GM21515 (cell line): ENCODE data around the gene SEPHS1.
"Not testable (repeated sequence)": the region's sequence is repeated elsewhere in the genome, so short reads cannot be mapped to it uniquely, and the experiment has no call there.

Experiments
- ATAC-seq: cut with Tn5 transposase; IDR thresholded peaks from one replicate; pipeline ENCODE4 v1.9.1; 2021; ENCODE audit not compliant: unreplicated experiment

SEPHS1 gene

DNA sequence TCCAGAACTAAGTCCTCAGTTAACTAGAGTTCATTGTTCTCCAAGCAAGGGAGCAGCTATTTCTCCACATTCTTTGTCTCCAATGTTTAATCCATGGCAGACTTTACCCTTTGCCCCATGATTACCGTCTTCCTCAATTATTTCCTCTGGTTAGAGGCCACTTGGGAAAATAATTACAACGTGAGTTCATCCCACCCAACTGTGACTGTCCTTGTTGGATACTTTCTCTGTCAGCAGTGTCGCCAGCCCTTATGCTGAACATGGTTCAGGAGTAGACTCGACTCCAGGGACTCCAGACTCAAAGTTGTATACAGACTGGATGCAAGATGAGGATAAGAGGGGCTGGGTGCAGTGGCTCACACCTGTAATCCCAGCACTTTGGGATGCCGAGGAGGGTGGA is 17.1 kb upstream of the SEPHS1 start:
- ATAC-seq: no peak

- ATAC-seq: no peak
Measured at GRCh38 chr10:13360587-13360986, 12.5 kb upstream of the SEPHS1 start.

DNA sequence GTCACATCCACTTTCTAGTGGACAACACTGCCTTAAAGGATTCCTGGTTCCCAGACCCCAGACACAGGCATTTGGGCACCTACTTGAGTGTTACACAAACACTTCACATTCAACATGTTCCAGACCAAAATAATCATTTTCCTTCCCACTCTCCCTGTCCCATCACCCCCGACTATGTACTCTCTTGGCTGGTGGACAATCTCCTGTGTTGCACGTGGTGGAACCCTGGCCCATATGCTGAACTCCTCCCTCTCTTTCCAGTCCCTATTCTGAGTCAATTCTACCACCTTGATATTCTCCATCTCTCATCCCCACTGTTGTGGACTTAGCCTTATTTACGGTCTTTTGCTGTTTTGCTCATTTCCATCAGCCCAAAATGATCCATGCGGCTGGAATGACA is 8.3 kb upstream of the SEPHS1 start:
- no peak for ATAC-seq

DNA sequence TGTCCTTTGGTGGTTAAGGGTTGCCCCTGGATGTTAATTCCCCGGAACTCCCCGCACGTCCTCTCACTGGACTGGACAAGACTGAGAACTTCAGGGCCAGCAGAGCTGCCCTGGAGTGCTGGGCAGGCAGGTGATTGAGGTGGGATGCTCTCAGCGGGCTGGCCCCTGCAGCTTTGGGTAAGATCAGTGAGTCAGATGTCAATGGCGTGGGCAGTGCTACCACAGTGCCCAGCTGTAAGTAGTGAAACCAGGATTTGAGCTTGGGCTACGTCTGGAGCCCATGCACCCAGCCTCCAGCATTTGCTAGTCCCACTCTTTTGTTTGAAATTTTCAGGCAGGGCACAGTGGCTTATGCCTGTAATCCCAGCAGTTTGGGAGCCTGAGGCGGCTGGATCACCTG is 6.7 kb upstream of the SEPHS1 start:
- ATAC-seq: no peak

DNA sequence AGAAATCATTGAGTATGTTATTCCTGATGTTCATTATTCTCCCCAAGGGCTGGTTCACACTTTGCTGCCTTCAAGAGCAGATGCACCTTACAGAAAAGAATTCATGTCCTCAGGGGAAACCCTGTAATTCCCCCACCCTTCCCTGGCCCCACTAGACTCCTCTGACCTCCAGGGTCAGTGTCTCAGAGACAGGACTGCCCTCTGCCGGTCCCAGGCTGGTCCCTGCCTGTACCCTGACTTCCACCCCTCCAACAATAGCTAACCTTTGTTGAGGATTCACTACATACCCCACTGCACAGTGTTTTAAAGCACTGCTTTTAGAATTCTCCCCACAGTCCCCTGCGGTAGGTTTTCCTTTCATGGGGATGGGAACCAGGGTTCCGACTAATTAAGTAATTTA is 4.4 kb upstream of the SEPHS1 start:
- no peak for ATAC-seq

DNA sequence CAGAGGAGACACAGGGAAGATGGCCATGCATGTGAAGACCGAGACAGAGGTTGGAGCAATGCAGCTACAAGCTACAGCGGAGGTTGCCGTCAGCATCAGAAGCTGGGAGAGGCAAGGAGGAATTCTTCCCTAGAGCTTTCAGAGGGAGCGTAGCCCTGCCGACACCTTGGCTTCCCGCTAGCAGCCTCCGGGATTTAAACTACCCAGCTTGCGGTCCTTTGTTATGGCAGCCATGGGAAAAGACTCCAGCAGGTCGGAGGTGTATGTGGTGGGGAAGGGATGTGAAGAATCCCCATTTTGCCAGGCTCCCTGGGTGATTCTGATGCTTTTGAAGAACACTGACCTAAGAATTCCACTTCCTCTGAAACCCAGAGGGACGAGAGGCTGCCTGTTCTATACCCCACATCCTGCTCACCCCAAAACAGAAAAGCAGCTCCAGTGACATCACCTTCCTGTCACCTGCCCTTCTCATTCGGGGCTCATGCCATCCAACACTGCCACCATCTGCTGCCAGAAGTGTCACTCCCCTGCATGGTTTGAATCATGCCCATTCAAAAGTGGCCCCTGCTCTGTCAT is 3.3 kb upstream of the SEPHS1 start:
- no peak for ATAC-seq

DNA sequence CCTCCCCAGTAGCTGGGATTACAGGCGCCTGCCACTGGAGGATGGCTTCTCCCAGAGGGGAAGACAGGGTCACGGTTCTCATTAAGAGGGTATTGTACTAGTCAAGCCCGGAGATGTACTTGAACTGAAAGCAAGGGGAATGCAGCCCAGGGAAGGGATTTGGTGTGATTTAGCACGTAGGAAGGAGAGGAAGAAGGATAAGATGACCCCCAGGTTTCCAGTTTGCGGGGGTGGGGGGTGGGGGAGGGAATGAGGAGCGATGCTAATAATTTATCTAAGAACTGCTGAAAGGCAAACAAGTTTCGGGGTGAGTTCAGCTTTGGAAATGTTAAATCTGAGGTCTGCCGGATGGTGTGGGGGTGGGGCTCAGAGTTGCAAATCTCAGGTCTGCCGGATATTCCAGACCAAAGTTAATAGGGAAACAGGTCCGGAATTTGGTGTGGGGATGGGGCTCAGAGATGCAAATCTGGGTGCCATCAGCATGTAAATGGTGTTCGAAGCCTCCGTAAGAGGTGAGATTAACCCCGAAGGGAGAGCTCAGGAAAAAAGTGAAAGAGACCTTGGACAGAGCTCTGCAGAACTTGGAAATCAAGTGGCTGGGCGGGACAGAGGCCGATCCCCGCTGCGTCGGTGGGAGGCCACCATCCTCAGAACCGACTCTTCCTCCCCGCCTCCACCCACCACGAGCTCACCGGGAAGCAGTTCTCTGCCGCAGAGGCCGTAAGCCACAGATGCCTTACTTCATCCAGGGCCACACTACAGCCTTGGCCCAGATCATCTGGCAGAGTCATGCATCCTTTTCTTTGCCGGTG is 1.6 kb upstream of the SEPHS1 start:
- no peak for ATAC-seq

DNA sequence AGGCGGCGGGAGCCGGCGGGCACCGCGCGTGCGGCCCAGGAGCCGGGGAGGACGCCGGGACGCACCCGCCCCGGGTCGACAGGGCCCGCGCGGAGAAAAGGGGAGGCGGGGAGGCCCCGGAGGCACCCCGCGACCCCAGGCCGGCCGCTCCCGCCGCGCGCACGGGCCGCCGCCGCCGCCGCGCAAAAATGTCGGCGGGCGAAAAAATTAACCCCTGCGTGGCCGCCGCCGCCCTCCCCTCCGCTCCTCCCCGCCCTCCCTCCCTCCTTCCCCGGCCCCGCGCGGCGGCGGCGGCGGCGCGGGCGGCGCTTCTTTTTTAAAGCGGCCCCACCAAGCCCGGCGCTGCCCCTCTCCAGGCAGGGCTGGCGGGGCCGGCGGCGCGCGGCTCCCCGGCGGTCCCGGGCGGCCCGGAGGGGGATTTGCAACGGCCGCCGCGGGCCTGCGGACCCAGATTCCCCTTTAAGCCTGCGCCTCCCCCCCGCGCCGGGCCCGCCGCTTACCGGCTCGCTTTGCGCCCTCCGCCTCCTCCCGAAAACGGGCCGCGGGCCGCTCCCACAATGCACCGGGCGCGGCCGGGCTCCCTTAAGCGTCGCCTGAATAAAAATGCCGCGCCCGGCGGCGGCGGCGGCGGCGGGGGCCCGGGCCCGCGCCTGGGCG is 465 bp downstream of the SEPHS1 start:
- ATAC-seq: peak; percentile 49

DNA sequence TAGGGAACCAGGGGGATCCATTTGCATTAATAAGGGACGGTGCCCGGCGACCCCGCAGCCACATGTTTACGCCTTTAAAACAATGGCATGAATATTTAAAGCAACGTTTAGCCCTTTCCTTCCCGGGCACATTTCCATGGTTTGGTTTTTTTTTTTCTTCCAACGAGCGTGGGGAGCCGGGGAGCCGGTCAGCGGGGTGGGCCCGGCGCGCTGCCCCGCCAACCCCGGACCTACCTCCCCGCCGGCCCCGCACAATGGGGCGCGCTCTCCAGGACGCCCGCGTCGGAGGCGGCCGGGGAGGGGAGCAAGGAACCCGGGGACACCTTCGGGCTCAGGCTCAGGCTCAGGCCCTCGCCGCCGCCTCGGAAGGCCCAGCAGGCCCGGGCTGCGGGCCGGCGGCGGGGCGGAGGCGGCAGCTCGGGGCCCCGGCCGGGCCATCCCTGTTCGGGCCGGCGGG is 1.0 kb downstream of the SEPHS1 start:
- peak; percentile 26 for ATAC-seq

GRCh38 chr10:13346283-13347042 is 1.6 kb downstream of the SEPHS1 start:
- no peak for ATAC-seq

- peak; percentile 82 for ATAC-seq
Measured at GRCh38 chr10:13340626-13341376, 7.3 kb downstream of the SEPHS1 start.

DNA sequence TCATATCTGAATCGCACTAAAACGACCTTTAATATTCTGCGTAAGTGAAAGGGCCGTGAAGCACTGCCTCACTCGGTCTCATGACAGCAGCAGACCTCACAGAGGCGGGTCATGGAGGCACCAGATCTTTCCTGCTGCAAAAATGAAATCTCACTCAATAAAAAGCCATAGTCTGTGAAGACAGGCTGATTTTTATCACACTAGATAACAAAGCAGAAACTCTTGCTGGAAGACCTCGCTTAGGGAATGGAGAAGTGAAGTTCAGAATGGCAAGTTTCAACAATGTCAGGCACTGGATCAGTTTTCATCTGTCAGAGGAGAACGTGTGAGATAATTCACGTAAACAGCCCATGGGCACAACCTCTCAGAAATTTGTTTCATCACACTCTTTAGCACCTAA is 8.0 kb downstream of the SEPHS1 start:
- no peak for ATAC-seq

- ATAC-seq: no peak
Measured at GRCh38 chr10:13338390-13339110, 9.5 kb downstream of the SEPHS1 start.

- ATAC-seq: no peak
Measured at GRCh38 chr10:13337827-13338196, 10.3 kb downstream of the SEPHS1 start.

DNA sequence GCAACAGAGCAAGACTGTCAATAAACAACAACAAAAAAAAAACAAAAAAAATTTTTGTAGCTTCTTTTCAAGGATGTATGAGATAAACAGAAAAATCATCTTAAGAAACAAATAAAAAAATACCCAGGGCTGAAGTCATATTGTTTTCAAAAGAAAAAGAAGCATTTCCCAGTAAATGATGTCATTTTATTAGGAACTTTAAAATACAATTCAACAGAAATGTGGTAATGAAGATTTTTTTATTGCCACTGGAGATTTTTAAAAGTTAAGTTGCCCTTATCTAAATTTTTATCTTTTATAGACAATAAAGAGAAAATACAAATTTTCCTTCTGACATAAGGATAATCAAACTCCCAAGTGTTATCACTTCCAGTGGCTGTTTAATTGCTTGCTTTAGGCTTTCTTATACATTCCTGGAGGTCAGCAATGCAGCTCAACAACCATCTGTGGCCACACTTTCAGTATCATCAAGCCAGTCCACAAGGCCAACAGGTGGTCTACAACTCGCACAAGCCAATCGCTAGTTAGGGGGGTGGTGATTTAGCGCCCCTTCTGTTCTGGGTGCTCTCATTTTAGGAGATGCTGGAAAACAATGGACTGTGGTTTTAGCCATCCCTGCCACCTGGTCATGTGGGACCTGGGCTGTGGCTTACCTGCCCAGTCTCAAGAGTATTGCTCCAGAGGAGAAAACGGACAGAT is 10.8 kb downstream of the SEPHS1 start:
- ATAC-seq: no peak

DNA sequence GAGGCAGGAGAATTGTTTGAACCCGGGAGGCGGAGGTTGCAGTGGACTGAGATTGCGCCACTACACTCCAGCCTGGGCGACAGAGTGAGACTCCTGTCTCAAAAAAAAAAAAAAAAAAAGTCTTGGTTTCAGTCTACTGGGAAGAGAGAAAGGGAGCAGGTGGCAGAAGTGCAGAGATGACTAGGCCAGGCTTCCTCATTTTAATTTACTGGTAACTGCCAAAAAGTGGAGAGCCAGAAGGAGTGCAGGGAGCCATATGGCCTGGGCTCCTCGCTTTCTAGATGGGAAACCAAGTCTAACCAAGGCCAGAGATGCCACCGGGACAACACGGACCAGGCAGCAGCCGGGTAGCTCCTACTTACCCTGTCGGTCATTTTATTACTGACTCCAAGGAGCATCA is 12.2 kb downstream of the SEPHS1 start:
- ATAC-seq: no peak

DNA sequence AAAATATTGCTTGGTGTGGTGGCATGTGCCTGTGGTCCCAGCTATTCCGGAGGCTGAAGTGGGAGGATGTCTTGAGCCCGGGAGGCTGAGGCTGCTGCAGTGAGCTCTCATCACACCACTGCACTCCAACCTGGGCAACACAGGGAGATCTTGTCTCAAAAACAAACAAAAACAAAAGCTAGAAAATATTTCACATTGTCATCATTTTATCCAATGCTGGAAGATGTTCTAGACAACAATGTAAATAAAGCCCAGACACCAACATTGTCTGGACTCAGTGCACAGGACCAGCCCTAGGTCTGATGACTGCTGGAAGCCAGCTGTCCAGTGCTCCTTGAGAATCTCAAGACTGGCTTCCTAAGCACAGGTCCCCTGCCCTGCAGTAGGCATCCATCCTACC is 13.5 kb downstream of the SEPHS1 start:
- ATAC-seq: no peak

- no peak for ATAC-seq
Measured at GRCh38 chr10:13331646-13332045, 16.4 kb downstream of the SEPHS1 start.

DNA sequence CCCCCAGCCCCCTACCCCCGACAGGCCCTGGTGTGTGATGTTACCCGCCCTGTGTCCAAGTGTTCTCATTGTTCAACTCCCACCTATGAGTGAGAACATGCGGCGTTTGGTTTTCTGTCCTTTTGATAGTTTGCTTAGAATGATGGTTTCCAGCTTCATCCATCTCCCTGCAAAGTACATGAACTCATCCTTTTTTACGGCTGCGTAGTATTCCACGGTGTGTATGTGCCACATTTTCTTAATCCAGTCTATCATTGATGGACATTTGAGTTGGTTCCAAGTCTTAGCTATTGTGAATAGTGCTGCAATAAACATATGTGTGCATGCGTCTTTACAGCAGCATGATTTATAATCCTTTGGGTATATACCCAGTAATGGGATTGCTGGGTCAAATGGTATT is 17.1 kb downstream of the SEPHS1 start:
- not testable (repeated sequence) for ATAC-seq

DNA sequence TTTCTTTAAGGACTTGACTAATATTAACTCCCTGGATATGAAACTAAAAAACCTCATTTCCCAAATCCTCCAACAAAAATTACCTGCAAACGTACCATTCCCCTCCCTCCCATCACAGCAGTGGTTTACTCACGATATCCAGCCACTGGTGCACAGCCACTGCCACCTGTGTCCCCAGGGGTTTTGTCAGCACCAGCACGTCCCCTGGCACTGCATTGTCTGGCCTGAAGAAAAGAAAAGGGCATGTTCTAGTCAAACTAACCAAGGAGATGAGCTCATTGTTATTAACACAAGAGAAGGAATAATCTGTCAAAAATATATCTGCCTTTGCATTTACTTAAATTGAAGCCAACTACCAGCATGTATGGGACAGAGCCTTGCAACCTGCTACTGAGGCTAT is 18.5 kb downstream of the SEPHS1 start:
- no peak for ATAC-seq
